GM12878 (cell line): ENCODE data around the gene PPP1R1B. TPM values are rescaled to one million over a fixed set of nuclear protein-coding genes. Genes with fewer than 3 reads are reported as not detected.

ENCODE experiments used
- BMI1 ChIP-seq: fragments of 450-650 bp; IDR thresholded peaks from 2 replicates; pipeline ENCODE4 v1.6.1; 2016; ENCODE audit warnings: mild to moderate bottlenecking, moderate library complexity, borderline replicate concordance
- CBX5 ChIP-seq: sonication (generic); IDR thresholded peaks from 2 replicates; pipeline ENCODE4 v1.6.1; 2016; ENCODE audit warnings: low read depth, moderate library complexity, mild to moderate bottlenecking, inconsistent platforms
- ESRRA ChIP-seq: IDR thresholded peaks from 2 replicates; pipeline ENCODE4 v1.6.1; 2012; ENCODE audit warnings: mild to moderate bottlenecking, low read length, improper control_type of control experiment
- polyA plus RNA-seq, 11 experiments: library from polyadenylated mRNA; depleted of rRNA in 4 of 11; unstranded in 6 of 11; stranded (reverse) in 5 of 11; fragments of >200 nt; fragmentation: Nextera tagmentation in 4 of 11; fragmentation: Illumina TruSeq in 1 of 11; extraction: Ambion mirVana in 4 of 11; extraction: Trizol in 1 of 11; gene quantifications; 1 replicate in 1 of 11; 2 replicates in 10 of 11; pipeline versions ENCODE4 v1.2.1 to v1.2.3, GENCODE V29; 2011 to 2016; ENCODE audit warnings: inconsistent platforms in 2 of 11, missing spikeins in 2 of 11, low read depth in 1 of 11
- total RNA-seq, 4 experiments: library from RNA; depleted of rRNA in 3 of 4; stranded (reverse); fragments of >200 nt in 3 of 4; fragmentation: Illumina TruSeq in 1 of 4; extraction: Trizol in 1 of 4; gene quantifications; 2 replicates each; pipeline versions ENCODE4 v1.2.1 to v1.2.3, GENCODE V29; 2013 to 2021
- TF ChIP-seq, protein P1 (sequence below): fragments of 450-650 bp; IDR thresholded peaks from 2 replicates; pipeline ENCODE4 v1.6.1; 2016; ENCODE audit warnings: mild to moderate bottlenecking
- TF ChIP-seq, protein P2 (sequence below): fragments of 450-650 bp; IDR thresholded peaks from 2 replicates; pipeline ENCODE4 v1.6.1; 2017; ENCODE audit warnings: mild to moderate bottlenecking, low read depth, inconsistent platforms; ENCODE audit not compliant: poor library complexity, severe bottlenecking
- TF ChIP-seq, protein P3 (sequence below): fragments of 450-650 bp; IDR thresholded peaks from 2 replicates; pipeline ENCODE4 v1.6.1; 2017; ENCODE audit warnings: borderline replicate concordance
- TF ChIP-seq, protein P4 (sequence below): fragments of 150-350 bp; IDR thresholded peaks from 2 replicates; pipeline ENCODE4 v1.6.1; 2016; ENCODE audit warnings: low read depth, low read length
- TF ChIP-seq, protein P5 (sequence below): fragments of 450-650 bp; IDR thresholded peaks from 2 replicates; pipeline ENCODE4 v1.6.1; 2014; ENCODE audit warnings: mild to moderate bottlenecking

The PPP1R1B gene
- total and polyA plus RNA-seq, 10 of the 15 experiments (the other 5 are each of a cell fraction or from before 2014, with no cell fraction given), result 0.08 TPM; not detected in 9

DNA sequence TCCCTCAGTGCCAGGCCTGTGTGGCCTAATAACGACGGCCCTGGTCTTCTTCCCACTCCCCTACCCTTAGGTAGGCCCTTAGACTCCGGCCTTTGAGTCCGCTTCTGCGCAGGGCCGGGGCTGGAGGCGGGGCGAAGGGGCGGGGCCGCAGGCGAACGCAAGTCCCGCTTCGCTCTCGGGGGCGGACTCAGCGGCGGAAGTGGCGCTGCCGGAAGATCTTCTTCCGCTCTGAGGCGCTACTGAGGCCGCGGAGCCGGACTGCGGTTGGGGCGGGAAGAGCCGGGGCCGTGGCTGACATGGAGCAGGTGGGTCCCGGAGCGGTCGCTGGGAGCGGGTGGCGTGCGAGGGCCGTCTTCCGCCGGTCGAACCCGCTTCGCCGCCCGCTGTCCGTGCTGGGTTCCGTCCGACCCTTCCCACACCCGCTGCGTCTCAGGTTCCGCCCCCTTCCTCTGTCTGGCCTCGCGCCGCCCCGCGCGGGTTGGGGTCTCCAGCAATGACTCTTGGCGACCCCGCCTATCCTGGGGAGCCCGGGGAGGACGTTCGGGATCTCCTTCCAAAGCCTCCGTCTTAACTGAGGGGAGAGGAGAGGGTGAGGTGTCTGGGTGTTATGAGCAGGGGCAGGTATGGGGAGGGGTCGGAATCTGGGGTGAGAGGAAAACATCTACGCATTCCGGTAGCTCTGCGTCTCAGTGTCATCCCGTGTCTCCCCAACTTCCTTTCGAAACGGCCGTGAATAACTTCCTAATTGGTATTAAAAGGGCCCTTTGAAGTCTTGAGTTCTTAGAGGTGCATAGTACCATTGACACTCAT lies 10.4 kb downstream of the PPP1R1B start, which contains the start of gene STARD3 (continued):
- TF ChIP-seq, protein P1, sequence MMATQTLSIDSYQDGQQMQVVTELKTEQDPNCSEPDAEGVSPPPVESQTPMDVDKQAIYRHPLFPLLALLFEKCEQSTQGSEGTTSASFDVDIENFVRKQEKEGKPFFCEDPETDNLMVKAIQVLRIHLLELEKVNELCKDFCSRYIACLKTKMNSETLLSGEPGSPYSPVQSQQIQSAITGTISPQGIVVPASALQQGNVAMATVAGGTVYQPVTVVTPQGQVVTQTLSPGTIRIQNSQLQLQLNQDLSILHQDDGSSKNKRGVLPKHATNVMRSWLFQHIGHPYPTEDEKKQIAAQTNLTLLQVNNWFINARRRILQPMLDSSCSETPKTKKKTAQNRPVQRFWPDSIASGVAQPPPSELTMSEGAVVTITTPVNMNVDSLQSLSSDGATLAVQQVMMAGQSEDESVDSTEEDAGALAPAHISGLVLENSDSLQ, result no peak; the same call in none of the 2 replicates
- TF ChIP-seq, protein P2, sequence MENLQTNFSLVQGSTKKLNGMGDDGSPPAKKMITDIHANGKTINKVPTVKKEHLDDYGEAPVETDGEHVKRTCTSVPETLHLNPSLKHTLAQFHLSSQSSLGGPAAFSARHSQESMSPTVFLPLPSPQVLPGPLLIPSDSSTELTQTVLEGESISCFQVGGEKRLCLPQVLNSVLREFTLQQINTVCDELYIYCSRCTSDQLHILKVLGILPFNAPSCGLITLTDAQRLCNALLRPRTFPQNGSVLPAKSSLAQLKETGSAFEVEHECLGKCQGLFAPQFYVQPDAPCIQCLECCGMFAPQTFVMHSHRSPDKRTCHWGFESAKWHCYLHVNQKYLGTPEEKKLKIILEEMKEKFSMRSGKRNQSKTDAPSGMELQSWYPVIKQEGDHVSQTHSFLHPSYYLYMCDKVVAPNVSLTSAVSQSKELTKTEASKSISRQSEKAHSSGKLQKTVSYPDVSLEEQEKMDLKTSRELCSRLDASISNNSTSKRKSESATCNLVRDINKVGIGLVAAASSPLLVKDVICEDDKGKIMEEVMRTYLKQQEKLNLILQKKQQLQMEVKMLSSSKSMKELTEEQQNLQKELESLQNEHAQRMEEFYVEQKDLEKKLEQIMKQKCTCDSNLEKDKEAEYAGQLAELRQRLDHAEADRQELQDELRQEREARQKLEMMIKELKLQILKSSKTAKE, result no peak
- TF ChIP-seq BMI1 (no peak), ESRRA (no peak), CBX5 (no peak)
- TF ChIP-seq, protein P3, sequence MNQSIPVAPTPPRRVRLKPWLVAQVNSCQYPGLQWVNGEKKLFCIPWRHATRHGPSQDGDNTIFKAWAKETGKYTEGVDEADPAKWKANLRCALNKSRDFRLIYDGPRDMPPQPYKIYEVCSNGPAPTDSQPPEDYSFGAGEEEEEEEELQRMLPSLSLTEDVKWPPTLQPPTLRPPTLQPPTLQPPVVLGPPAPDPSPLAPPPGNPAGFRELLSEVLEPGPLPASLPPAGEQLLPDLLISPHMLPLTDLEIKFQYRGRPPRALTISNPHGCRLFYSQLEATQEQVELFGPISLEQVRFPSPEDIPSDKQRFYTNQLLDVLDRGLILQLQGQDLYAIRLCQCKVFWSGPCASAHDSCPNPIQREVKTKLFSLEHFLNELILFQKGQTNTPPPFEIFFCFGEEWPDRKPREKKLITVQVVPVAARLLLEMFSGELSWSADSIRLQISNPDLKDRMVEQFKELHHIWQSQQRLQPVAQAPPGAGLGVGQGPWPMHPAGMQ, result no peak
- TF ChIP-seq, protein P4, sequence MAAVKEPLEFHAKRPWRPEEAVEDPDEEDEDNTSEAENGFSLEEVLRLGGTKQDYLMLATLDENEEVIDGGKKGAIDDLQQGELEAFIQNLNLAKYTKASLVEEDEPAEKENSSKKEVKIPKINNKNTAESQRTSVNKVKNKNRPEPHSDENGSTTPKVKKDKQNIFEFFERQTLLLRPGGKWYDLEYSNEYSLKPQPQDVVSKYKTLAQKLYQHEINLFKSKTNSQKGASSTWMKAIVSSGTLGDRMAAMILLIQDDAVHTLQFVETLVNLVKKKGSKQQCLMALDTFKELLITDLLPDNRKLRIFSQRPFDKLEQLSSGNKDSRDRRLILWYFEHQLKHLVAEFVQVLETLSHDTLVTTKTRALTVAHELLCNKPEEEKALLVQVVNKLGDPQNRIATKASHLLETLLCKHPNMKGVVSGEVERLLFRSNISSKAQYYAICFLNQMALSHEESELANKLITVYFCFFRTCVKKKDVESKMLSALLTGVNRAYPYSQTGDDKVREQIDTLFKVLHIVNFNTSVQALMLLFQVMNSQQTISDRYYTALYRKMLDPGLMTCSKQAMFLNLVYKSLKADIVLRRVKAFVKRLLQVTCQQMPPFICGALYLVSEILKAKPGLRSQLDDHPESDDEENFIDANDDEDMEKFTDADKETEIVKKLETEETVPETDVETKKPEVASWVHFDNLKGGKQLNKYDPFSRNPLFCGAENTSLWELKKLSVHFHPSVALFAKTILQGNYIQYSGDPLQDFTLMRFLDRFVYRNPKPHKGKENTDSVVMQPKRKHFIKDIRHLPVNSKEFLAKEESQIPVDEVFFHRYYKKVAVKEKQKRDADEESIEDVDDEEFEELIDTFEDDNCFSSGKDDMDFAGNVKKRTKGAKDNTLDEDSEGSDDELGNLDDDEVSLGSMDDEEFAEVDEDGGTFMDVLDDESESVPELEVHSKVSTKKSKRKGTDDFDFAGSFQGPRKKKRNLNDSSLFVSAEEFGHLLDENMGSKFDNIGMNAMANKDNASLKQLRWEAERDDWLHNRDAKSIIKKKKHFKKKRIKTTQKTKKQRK, result no peak
- TF ChIP-seq, protein P5, sequence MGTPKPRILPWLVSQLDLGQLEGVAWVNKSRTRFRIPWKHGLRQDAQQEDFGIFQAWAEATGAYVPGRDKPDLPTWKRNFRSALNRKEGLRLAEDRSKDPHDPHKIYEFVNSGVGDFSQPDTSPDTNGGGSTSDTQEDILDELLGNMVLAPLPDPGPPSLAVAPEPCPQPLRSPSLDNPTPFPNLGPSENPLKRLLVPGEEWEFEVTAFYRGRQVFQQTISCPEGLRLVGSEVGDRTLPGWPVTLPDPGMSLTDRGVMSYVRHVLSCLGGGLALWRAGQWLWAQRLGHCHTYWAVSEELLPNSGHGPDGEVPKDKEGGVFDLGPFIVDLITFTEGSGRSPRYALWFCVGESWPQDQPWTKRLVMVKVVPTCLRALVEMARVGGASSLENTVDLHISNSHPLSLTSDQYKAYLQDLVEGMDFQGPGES, result no peak
